ENCODE results near the gene PTTG1.

The PTTG1 gene

GRCh38 chr5:160450164-160450932 is 28.7 kb downstream of the PTTG1 start:
- no peak overlapping the region for H3K4me3 ChIP-seq
- no peak overlapping the region for H3K27ac ChIP-seq

- Histone ChIP-seq H3K27ac (no peak overlapping the region), H3K4me3 (no peak overlapping the region)
These were observed 29.6 kb downstream of the PTTG1 start for GRCh38 chr5:160451281-160451680.

- Histone ChIP-seq H3K4me3 (no peak overlapping the region), H3K27ac (no peak overlapping the region)
These were observed 30.4 kb downstream of the PTTG1 start for GRCh38 chr5:160452036-160452435.

GRCh38 chr5:160452795-160453194 is 31.1 kb downstream of the PTTG1 start:
- no peak overlapping the region for H3K4me3 ChIP-seq
- no peak overlapping the region for H3K27ac ChIP-seq

GRCh38 chr5:160453751-160454150 is 32.1 kb downstream of the PTTG1 start:
- no peak overlapping the region for H3K4me3 ChIP-seq
- H3K27ac ChIP-seq: no peak overlapping the region

- Histone ChIP-seq H3K4me3 (no peak overlapping the region), H3K27ac (no peak overlapping the region)
These were observed 33.9 kb downstream of the PTTG1 start for GRCh38 chr5:160455600-160455999.

- no peak overlapping the region for H3K4me3 ChIP-seq
- H3K27ac ChIP-seq: no peak overlapping the region
These were observed 35.0 kb downstream of the PTTG1 start for GRCh38 chr5:160456480-160457177.

GRCh38 chr5:160457252-160457651 is 35.6 kb downstream of the PTTG1 start:
- Histone ChIP-seq H3K27ac (no peak overlapping the region), H3K4me3 (no peak overlapping the region)

- H3K27ac ChIP-seq: no peak overlapping the region
- H3K4me3 ChIP-seq: no peak overlapping the region
These were observed 37.4 kb downstream of the PTTG1 start for GRCh38 chr5:160458806-160459800.

GRCh38 chr5:160460377-160461049 is 38.9 kb downstream of the PTTG1 start:
- no peak overlapping the region for H3K27ac ChIP-seq
- no peak overlapping the region for H3K4me3 ChIP-seq

GRCh38 chr5:160461378-160461777 is 39.7 kb downstream of the PTTG1 start:
- Histone ChIP-seq H3K4me3 (no peak overlapping the region), H3K27ac (no peak overlapping the region)

GRCh38 chr5:160462167-160462566 is 40.5 kb downstream of the PTTG1 start:
- Histone ChIP-seq H3K27ac (peak overlapping the region in 2 of 21 experiments; percentile 3), H3K4me3 (no peak overlapping the region)

GRCh38 chr5:160463227-160463626 is 41.6 kb downstream of the PTTG1 start:
- Histone ChIP-seq H3K27ac (no peak overlapping the region), H3K4me3 (no peak overlapping the region)

- peak overlapping the region in 3 of 21 experiments; percentile 11 to 41 (median 24) for H3K27ac ChIP-seq
- no peak overlapping the region for H3K4me3 ChIP-seq
These were observed 42.2 kb downstream of the PTTG1 start for GRCh38 chr5:160463740-160464465.

- H3K27ac ChIP-seq: peak overlapping the region in 3 of 21 experiments; percentile 11 to 41 (median 24)
- no peak overlapping the region for H3K4me3 ChIP-seq
These were observed 42.8 kb downstream of the PTTG1 start for GRCh38 chr5:160464466-160464797.

GRCh38 chr5:160466116-160466515 is 44.5 kb downstream of the PTTG1 start:
- no peak overlapping the region for H3K4me3 ChIP-seq
- H3K27ac ChIP-seq: peak overlapping the region in 4 of 21 experiments; percentile 20 to 86 (median 71)

- peak overlapping the region in 5 of 7 experiments; percentile 8 to 43 (median 36) for H3K4me3 ChIP-seq
These were observed 45.4 kb downstream of the PTTG1 start for GRCh38 chr5:160466889-160467554.

More at GRCh38 chr5:160466889-160467554, 45.4 kb downstream of the PTTG1 start:
- H3K27ac ChIP-seq: peak overlapping the region in 18 of 21 experiments; percentile 4 to 91 (median 77)
